HTERT RPE-1 (cell line): ENCODE results near the gene THAP4.

Source experiments
- in situ Hi-C: fragments of 300-500 bp; cut with MboI; formaldehyde crosslinking; loops from 4 replicates; pipeline ENCODE4 v1.14.3; 2020; ENCODE audit warnings: low sequenced_read_pairs

Gene THAP4

DNA sequence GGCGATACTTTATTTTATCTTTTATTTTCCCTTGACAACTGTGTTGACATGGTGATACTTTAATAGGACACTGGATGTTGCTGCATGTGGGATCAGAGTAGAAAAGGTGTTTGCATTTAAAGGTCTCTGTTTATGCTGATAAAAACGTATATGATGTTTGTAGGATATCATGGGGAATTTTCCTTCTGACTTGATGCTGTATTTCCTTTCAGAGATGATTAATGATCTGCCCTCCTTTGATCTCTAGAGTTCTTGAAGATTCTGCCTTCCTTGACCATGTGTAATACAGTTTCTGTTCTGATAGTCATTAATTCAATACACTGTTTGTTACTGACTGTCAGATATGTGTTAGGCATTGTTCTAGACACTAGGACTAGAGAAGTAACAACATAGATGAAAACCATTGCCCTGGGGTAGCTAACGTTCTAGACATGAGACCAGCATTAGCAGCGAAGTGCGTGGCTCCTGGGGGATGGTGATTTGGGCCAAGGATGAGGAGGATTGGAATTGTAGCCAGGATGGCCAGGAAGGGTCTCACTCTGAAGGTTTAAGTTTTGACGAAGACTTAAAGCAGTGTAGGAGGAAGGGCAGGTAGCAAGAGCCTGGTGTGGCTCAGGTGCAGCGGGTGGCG, 3.3 kb upstream of the THAP4 start:
- in situ Hi-C loops = no loop called here

DNA sequence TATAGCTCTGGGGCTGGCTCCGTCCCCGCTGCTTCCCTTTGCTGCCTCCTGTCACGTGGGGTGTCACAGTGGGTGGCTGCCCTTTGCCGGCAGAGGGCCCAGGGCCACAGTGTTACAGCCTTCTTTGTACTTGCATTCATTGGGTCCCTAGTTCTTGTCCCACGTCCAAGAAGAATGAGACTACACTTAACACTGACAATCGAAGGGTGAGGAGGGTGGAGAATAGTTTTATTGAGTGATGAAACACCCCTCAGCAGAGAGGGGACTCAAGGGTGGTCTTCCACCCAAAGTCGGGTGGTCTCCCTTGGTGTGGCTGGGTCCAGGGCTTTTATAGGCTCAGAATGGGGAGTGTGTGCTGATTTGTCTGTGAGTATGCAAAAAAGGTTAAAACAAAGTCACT, 2.4 kb upstream of the THAP4 start:
- in situ Hi-C loops = no loop called here

- in situ Hi-C loops = no loop called here
Measured at GRCh38 chr2:241638940-241639339, 2.0 kb upstream of the THAP4 start.

DNA sequence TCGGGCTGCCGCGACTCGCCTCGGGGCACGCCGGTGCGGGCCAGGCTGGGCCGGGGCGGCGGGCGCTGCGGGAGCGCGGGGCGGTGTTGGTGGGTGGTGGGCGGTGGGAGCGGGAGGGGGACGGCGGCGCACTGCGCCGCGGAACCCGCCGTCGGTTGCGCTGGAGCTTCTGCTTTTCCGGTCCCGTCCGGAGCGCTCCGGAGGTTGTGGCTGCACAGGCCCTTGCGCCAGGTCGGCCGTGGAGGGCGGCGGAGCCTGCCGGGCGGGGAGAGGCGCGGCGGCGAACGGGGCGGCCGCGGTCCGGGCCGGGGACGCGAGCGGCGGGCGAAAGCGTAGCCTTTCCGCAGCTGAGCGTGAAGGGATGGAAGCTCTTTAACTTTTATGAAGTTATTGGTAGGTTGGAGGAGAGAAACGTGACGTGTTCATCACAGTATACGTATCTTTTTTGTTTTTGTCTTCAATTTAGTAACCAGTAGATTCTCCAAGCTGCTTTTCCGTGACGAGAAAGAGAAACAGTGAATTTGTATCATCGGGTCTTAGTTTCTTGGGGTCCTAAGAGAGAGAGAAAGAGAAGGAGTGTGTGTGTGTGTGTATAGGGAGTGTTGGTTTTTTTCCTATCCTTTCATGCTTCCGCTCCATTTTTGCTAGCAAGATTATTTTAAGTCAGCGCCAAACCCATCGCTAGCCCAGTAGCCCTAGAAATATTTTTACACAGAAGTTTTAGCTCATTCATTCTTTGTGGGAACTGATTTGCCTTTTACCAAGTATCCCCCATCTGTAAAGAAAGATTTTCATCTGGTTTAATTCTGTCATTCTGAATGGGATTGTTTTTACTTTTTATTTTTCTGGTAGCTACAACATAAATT, 1.1 kb upstream of the THAP4 start:
- in situ Hi-C loops = no loop called here

DNA sequence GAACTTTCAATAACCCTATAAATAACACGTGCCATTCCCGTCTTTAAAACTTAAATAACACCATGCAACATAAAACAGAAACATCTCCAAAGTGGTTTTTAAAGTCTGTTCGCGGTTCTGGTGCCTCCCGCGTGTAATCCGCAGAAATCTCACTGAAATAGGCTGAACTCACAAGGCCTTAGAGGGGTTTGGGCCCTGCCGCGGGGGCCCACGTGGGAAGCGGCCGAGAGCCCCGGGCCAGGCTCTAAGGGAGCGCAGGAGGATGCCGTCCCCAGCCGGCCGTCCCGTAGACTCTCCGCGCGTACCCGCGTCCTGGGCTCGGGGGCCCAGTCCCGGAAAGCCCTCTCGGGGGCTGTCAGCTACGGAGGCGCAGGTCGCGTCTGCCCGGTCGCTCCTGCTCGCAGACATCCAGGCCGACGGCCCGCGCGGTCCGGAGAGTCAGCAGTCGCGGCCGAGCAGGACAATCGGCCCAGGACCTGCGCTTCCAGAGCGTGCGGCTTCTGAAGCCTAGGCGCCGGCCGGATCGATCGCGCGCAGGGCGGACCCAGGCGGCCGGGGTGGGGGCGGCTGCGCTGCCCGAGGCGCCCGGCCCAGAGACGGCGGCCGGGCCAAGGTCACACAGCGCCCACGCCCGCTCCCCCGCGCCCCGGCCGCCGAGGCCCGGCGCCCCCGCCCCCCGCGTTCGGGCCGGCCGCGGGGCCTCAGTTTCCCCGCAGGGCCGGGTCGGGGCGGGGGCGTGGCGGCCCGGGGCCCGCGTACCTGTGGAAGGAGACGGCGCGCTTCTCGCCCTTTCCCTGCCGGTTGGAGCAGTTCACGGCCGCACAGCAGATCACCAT, 558 bp downstream of the THAP4 start:
- in situ Hi-C loops = no loop called here

- in situ Hi-C loops = no loop called here
Measured at GRCh38 chr2:241635756-241636155, 1.2 kb downstream of the THAP4 start.

GRCh38 chr2:241633561-241633960, 3.4 kb downstream of the THAP4 start:
- in situ Hi-C loops = no loop called here

GRCh38 chr2:241632478-241633325, 4.3 kb downstream of the THAP4 start:
- in situ Hi-C loops = no loop called here

GRCh38 chr2:241629762-241630435, 7.1 kb downstream of the THAP4 start:
- in situ Hi-C loops = no loop called here

DNA sequence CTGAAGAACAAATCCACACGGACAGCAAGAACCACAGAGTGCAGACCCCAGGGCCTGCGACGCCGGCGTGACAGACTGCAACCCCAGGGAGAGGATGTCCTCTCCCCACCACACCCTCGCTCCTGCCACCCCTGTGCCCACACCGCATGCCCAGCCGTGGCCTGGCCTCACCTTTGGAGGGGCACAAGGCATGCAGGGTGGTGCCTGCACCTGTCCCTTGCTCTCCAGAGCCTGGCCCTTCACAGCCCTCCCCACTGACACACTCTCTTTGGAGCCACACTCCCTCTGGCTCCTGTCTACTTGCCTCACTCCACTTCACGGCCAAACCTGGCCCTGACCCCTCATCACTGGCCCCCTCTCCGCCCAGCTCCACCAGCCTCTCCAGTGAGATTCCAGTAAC, 9.3 kb downstream of the THAP4 start:
- in situ Hi-C loops = no loop called here

DNA sequence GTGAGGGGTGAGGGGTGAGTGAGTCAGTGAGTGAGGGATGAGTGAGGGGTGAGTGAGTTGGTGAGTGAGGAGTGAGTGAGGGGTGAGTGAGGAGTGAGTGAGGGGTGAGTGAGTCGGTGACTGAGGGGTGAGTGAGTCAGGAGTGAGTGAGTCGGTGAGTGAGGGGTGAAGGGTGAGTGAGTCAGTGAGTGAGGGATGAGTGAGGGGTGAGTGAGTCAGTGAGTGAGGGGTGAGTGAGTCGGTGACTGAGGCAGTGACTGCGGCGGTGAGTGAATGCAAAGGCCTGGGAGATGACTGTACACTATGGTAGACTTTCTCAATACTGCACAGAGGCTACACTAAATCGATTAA, 16.6 kb downstream of the THAP4 start:
- in situ Hi-C loops = no loop called here

- in situ Hi-C loops = no loop called here
Measured at GRCh38 chr2:241619597-241620418, 17.1 kb downstream of the THAP4 start.

GRCh38 chr2:241618829-241619228, 18.1 kb downstream of the THAP4 start:
- in situ Hi-C loops = no loop called here

DNA sequence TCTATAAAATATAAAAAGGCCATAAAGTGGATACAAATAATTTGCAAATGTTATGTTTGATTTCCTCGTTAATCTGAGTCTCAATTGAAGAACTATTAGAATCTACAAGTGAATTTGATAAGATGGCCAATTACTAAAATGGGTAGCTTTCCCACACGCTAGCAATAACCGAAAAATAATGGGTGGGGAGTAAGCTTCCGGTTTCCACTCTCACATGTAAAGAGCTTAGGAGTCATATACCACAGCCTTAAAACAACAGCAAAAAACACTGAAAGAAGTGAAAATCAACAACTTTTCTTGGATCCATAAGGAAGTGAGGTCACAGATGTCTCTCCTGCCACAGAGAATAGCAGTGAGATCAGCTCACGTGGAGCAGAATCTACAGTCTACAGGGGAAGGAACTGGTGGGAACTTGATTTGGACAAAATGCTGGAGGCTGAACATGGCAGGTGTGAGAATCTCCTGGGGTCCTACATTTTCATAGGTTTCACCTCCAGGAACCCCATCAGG, 18.6 kb downstream of the THAP4 start:
- in situ Hi-C loops = no loop called here

- in situ Hi-C loops = no loop called here
Measured at GRCh38 chr2:241617431-241618154, 19.4 kb downstream of the THAP4 start.

GRCh38 chr2:241616168-241617125, 20.5 kb downstream of the THAP4 start:
- in situ Hi-C loops = no loop called here

DNA sequence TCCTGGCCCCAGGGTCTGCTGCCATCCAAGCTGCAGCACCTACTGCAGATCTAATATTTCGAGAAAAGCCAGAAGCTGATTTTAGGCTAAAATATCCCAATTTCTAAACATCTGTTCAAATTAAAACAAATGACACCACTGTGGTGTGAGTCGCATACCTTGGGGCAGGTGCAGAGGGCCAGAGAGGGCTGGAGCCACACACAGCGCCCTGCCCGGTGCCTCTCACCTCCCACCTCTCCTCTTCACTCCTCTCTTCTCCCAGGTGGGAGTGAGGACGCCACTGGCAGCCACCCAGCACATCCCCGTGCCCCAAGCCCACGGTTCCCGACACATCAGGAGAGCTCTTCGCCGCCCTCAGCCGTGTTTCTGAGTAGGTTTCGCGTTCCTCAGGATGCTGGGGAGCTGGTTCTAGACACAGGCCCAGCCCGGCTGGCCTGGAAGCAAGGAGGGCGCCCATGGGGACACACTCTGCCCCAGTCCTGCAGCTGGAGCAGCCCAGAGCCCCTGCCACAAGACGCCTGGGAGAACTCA, 21.4 kb downstream of the THAP4 start:
- in situ Hi-C loops = no loop called here
